ENCODE measurements around the gene C16orf74.

The C16orf74 gene

DNA sequence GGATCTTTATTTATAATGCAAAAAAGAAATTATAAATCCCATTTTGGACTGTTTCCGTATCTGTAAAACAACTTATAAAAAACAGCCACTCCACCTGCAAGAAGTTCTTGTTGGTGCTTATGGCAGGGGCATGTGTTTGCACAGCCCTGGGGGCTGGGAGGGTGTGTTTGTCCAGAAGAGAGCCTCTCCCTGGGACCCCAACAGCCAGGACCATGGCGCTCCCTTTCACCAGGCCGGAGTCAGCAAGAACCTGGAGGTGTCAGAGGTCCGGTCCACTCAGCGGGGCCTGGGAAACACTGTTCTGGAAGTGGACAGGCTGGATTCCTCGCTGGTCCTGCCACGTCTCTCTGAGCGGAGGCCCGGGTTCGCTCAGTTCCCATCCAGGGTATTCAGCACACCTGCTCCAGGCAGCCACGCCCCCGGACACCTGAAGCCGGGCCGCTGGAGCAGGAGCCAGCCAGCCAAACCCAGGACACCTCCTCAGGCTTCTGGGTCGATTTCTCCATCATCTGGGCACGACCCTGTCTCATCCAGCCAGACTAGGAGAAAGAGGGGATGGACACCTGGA, 43.3 kb downstream of the C16orf74 start:
- TF ChIP-seq, protein P1, sequence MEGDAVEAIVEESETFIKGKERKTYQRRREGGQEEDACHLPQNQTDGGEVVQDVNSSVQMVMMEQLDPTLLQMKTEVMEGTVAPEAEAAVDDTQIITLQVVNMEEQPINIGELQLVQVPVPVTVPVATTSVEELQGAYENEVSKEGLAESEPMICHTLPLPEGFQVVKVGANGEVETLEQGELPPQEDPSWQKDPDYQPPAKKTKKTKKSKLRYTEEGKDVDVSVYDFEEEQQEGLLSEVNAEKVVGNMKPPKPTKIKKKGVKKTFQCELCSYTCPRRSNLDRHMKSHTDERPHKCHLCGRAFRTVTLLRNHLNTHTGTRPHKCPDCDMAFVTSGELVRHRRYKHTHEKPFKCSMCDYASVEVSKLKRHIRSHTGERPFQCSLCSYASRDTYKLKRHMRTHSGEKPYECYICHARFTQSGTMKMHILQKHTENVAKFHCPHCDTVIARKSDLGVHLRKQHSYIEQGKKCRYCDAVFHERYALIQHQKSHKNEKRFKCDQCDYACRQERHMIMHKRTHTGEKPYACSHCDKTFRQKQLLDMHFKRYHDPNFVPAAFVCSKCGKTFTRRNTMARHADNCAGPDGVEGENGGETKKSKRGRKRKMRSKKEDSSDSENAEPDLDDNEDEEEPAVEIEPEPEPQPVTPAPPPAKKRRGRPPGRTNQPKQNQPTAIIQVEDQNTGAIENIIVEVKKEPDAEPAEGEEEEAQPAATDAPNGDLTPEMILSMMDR (IDR thresholded peaks at IDR 0.05; ENCODE audit: insufficient read depth, missing control alignments), result no peak
- FAIRE-seq (no peak), DNase-seq (ENCODE audit: insufficient read length, low spot score) (no peak)

DNA sequence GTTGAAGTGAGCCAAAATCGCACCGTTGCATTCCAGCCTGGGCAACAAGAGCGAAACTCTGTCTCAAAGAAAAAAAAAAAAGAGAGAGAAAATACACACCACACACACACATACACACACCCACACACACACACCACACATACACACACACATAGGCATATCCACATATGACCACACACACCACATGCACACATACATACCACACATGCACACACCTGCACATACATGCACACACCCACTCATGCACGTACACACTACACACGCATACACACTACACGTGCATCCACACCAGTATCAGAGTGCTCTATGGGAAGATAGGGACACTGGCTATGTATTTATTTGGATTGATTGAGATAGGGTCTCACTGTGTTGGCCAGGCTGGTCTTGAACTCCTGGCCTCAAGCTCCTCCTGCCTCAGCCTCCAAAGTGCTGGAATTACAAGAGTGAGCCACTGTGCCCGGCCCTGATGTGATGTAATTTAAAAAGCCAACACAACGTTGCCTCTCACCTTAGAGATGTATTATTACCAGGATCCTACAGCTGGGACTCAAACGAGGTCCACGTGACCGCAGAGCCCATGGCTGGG, 44.4 kb downstream of the C16orf74 start:
- DNase-seq (ENCODE audit: insufficient read length, low spot score), result no peak
- TF ChIP-seq, protein P1 (IDR thresholded peaks at IDR 0.05; ENCODE audit: insufficient read depth, missing control alignments), result no peak
- FAIRE-seq, result no peak

DNA sequence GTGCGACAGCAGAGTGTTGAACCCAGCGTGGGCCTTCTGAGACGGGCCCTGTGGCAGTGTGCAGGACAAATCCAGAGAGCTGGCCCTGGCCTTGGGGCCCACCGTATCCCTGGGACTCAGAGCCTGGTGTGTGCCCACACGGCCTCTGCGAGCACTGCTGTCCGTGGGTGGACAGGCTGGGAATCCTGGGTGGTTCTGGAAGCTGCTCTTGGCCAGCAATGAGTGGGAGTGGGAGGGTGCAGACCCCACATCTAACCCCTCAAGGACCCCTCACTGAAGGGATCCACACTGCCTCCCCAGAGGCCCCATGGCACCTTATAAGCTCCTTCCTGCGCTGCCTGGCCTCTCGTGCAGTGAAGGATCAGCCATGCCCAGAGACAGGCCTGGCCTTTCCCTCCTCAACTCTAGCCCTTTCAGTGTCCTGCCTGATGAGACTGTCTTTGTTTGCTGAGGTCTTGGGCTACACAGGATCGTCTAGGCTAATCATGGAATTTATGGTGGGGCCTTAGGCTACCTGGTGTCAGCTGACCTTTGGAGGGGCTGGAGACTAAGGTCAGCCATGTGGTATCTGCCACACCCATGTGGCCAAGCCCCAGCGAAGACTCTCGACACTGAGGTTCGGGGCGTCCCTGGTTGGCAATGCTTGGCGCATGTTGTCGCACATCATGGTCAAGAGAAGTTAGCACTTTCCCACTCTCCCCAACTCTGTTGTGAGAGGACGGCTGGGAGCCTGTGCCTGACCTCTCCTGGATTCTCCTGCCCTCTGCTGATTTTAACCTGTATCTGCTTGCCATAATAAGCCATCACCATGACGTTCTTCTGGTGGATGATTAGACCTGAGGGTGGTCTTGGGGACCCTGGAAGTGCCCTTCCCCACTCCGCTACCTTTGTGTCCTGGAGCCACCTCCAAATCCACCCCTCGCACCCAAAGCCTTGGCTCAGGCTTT, 45.7 kb downstream of the C16orf74 start:
- TF ChIP-seq, protein P1 (IDR thresholded peaks at IDR 0.05; ENCODE audit: insufficient read depth, missing control alignments), result no peak
- no peak for DNase-seq (ENCODE audit: insufficient read length, low spot score)
- FAIRE-seq, result no peak

DNA sequence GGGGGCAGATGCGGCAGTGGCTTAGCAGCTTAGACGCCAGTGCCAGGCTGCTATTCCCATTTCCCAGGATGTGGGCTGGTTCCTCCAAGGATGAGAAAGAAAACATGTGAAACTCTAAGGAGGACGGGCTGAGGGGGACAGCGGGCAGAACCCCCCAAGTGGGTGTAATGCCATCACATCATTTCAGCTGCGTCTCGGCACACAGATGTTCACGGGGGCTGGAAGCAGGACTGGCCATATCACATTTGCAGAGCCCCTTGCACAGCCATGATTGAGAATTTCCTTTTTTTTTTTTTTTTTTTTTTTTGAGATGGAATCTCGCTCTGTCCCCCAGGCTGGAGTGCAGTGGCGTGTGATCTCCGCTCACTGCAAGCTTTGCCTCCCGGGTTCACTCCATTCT, 46.9 kb downstream of the C16orf74 start:
- TF ChIP-seq, protein P1 (IDR thresholded peaks at IDR 0.05; ENCODE audit: insufficient read depth, missing control alignments), result no peak
- no peak for FAIRE-seq
- no peak for DNase-seq (ENCODE audit: insufficient read length, low spot score)

DNA sequence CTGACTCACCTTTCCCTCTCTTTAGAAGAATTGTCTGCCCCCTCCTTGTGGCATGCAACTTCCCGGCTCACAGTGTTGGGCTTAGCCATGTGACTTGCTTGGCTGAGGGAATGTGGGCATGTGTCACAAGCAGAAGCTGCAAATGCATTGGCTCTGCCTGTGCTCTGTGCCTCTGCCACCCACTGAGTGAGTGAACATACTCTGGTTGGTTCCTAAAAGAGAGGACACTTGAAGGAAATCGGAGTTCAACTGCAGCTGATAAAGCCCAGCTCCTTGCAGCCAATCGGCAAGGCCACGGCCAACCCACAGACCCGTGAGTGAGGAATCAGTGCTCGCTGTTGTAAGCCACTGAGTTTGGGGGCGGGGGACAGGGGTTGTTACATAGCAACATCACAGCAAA, 51.3 kb downstream of the C16orf74 start:
- no peak for DNase-seq (ENCODE audit: insufficient read length, low spot score)
- TF ChIP-seq, protein P1 (IDR thresholded peaks at IDR 0.05; ENCODE audit: insufficient read depth, missing control alignments), result no peak
- no peak for FAIRE-seq

DNA sequence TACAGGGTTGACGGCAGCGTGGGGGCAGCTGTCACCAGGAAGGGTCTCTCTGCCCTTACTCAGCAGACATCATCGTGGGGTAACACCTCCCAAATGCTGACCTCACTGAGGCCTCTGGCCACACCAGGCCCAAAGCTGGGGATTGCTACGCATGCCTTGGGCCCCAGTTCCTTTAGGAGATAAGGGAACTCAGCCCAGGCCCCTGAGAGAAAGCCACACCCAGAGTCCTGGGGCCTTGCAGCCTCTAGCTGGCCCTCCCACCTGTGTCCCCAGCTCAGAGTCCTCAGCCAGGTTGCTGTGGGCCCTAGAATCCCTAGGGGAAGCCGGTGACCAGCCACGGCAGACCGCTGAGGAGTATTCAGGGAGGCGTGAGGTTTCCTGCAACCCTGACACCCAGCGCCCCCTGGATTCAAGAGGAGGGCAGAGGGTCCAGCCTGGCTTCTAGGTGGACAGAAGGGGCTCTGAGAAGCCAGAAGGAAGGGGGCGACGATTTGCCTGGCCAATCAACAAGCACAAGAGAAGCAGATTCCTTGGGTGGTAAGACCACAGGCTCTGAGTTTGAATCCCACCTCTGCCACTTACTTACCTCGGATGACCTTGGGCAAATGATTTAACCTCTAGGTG, 51.8 kb downstream of the C16orf74 start:
- TF ChIP-seq, protein P1 (IDR thresholded peaks at IDR 0.05; ENCODE audit: insufficient read depth, missing control alignments), result no peak
- DNase-seq (ENCODE audit: insufficient read length, low spot score), result no peak
- no peak for FAIRE-seq

Data from D721Med (cell line).